Measurements from ENCODE around the gene CCNQ. TPM values are rescaled to one million over a fixed set of nuclear protein-coding genes. Genes with fewer than 3 reads are reported as not detected.

Gene CCNQ
- 28.4 and 38.2 TPM in 2 replicates for total RNA-seq

DNA sequence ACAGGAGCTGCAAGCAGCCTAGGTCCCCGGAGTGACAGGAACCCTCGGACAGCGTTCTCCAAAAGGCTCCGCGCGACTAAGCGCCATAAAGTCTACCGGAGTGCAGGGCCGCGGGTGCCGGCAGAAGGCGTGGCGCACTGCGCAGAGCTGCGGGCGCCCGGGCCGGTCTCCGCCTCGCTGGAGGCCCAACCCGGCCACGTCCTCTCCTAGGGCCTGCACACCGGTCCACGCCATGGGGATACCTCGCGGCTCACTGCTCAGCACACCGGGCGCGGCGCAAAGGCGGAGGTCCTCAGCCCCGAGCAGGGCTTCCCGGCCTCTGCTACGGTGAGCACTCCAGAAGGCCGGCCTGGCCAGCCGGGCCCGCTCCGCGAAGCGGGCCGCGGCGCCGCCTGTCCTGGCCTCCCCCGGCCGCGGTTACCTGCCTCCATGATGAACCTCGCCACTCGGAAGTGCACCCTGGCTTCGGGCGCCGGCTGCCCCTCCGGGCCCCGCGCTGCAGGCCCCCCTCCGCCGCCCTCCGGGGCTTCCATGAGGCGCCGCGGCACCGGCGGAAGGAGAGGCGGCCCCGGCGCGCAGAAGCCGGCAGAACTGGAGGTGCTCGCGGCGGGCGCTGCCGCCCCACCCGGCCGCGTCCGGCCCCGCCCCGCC, at the start of gene CCNQ:
Gene CCNQ (minus strand): TSS at position 599 of the 651 bp plus-strand sequence. CDS start 66 bp downstream, at position 533.

GRCh38 chrX:153646620-153647373, 47.9 kb upstream of the CCNQ start, which contains the start of gene DUSP9:
Gene DUSP9, plus strand, starts transcription at chrX:153647203. Its CDS starts 751 bp downstream, at chrX:153647954.

Other genes with a start within 250 kb of the CCNQ start
- not detected in 2 replicates for gene PNMA6E, start 197.8 kb downstream of the CCNQ start, total RNA-seq
- under 0.01 and 0.69 TPM in 2 replicates for gene ZFP92, start 187.7 kb downstream of the CCNQ start, total RNA-seq
- gene TREX2, start 153.1 kb downstream of the CCNQ start, total RNA-seq: 2.1 and 7.3 TPM in 2 replicates
- 15.9 and 21.5 TPM in 2 replicates for gene HAUS7, start 128.6 kb downstream of the CCNQ start, total RNA-seq
- 4.4 and 81.7 TPM in 2 replicates for gene BGN, start 104.2 kb downstream of the CCNQ start, total RNA-seq
- gene ATP2B3, start 81.5 kb downstream of the CCNQ start, total RNA-seq: under 0.01 TPM in 1 of 2 replicates, not detected in the other
- gene DUSP9, start 48.1 kb upstream of the CCNQ start, total RNA-seq: under 0.01 and 0.13 TPM in 2 replicates
- gene PNCK, start 74.7 kb upstream of the CCNQ start, total RNA-seq: not detected in 2 replicates
- 1.6 and 5.5 TPM in 2 replicates for gene SLC6A8, start 88.8 kb upstream of the CCNQ start, total RNA-seq
- 200 and 266 TPM in 2 replicates for gene BCAP31, start 125.2 kb upstream of the CCNQ start, total RNA-seq
- 7.0 and 15.4 TPM in 2 replicates for gene ABCD1, start 125.7 kb upstream of the CCNQ start, total RNA-seq
- gene PLXNB3, start 165.1 kb upstream of the CCNQ start, total RNA-seq: 2.9 and 20.6 TPM in 2 replicates
- gene SRPK3, start 181.9 kb upstream of the CCNQ start, total RNA-seq: under 0.01 and 0.44 TPM in 2 replicates
- gene IDH3G, start 195.2 kb upstream of the CCNQ start, total RNA-seq: 48.1 and 67.7 TPM in 2 replicates
- gene SSR4, start 195.5 kb upstream of the CCNQ start, total RNA-seq: 112 and 142 TPM in 2 replicates
- gene PDZD4, start 231.4 kb upstream of the CCNQ start, total RNA-seq: 0.76 TPM in 1 of 2 replicates, not detected in the other